Right atrium auricular region (tissue), 2 donors: ENCODE results near the gene ARL9. TPM values are rescaled to one million over a fixed set of nuclear protein-coding genes. Genes with fewer than 3 reads are reported as not detected.

Source experiments
- DNase-seq: peaks from one replicate; pipeline ENCODE4 v3.0.0-alpha.2; 2019; ENCODE audit warnings: low spot score
- H3K27ac ChIP-seq, 2 donors: fragments of 200-600 bp; sonication (generic); 1 replicate in 1 of 2; 2 replicates in 1 of 2; pipeline ENCODE4 v1.5.1; 2016 to 2019
- H3K27me3 ChIP-seq, 2 donors: fragments of 200-600 bp; sonication (generic); one replicate each; pipeline versions ENCODE4 v1.5.1 to v1.6.0; 2017 to 2019
- H3K36me3 ChIP-seq: fragments of 200-600 bp; sonication (generic); one replicate; pipeline ENCODE4 v1.5.1; 2016
- H3K4me1 ChIP-seq, 2 donors: fragments of 200-600 bp; sonication (generic); one replicate each; pipeline versions ENCODE4 v1.5.1 to v1.6.0; 2017 to 2019
- H3K4me3 ChIP-seq, 2 donors: fragments of 200-600 bp; sonication (generic); 1 replicate in 1 of 2; 2 replicates in 1 of 2; pipeline ENCODE4 v1.5.1; 2017 to 2019; ENCODE audit warnings: mild to moderate bottlenecking in 1 of 2, moderate library complexity in 1 of 2
- H3K9me3 ChIP-seq, 2 donors: fragments of 200-600 bp; sonication (generic); one replicate each; pipeline ENCODE4 v1.5.1; 2019
- CTCF ChIP-seq, 2 donors: fragments of 200-600 bp; sonication (generic); IDR thresholded peaks; one replicate each; pipeline ENCODE4 v1.5.1; 2019; ENCODE audit warnings: antibody characterized with exemption in 2 of 2
- total RNA-seq, 2 donors: library from RNA; depleted of rRNA; stranded (reverse); fragments of >200 nt; gene quantifications; one replicate each; pipeline ENCODE4 v1.1.0, GENCODE V29; 2016

ARL9 gene
- total RNA-seq, 2 donors from 2014 or later: not detected

- H3K27ac ChIP-seq: no peak overlapping the region
- no peak for DNase-seq
- peaks cover 0 to 31% of the 10 kb centered on the region in 2 donors for H3K4me1 ChIP-seq
- H3K27me3 ChIP-seq: no peaks in the 10 kb centered on the region
- peaks cover 41% of the 10 kb centered on the region for H3K36me3 ChIP-seq
- TF ChIP-seq CTCF (IDR thresholded peaks at IDR 0.05): no peak
- H3K4me3 ChIP-seq: no peak overlapping the region
- H3K9me3 ChIP-seq: no peaks in the 10 kb centered on the region
Observed at GRCh38 chr4:56469489-56470210, 35.9 kb upstream of the ARL9 start.

GRCh38 chr4:56475917-56476316 lies 29.7 kb upstream of the ARL9 start:
- no peak for DNase-seq
- Histone ChIP-seq H3K4me1 (no peaks in the 10 kb centered on the region), H3K9me3 (no peaks in the 10 kb centered on the region), H3K27ac (no peak overlapping the region), H3K27me3 (no peaks in the 10 kb centered on the region), H3K4me3 (no peak overlapping the region), H3K36me3 (peaks cover 90% of the 10 kb centered on the region)
- no peak for TF ChIP-seq CTCF (IDR thresholded peaks at IDR 0.05)

GRCh38 chr4:56477192-56477702 lies 28.3 kb upstream of the ARL9 start:
- Histone ChIP-seq H3K36me3 (peaks cover 77% of the 10 kb centered on the region), H3K9me3 (no peaks in the 10 kb centered on the region), H3K4me3 (no peak overlapping the region), H3K4me1 (no peaks in the 10 kb centered on the region), H3K27me3 (no peaks in the 10 kb centered on the region), H3K27ac (no peak overlapping the region)
- no peak for TF ChIP-seq CTCF (IDR thresholded peaks at IDR 0.05)
- DNase-seq: no peak

- DNase-seq: no peak
Observed at GRCh38 chr4:56480691-56481090, 24.9 kb upstream of the ARL9 start.

GRCh38 chr4:56496241-56496640 lies 9.3 kb upstream of the ARL9 start:
- Histone ChIP-seq H3K27ac (no peak overlapping the region), H3K4me1 (no peaks in the 10 kb centered on the region), H3K9me3 (no peaks in the 10 kb centered on the region), H3K4me3 (no peak overlapping the region), H3K36me3 (peaks cover 71% of the 10 kb centered on the region), H3K27me3 (no peaks in the 10 kb centered on the region)
- no peak for TF ChIP-seq CTCF (IDR thresholded peaks at IDR 0.05)
- no peak for DNase-seq

More at GRCh38 chr4:56480691-56481090, 24.9 kb upstream of the ARL9 start:
- Histone ChIP-seq H3K4me1 (no peaks in the 10 kb centered on the region), H3K36me3 (peaks cover 77% of the 10 kb centered on the region), H3K9me3 (no peaks in the 10 kb centered on the region), H3K27ac (no peak overlapping the region), H3K4me3 (no peak overlapping the region), H3K27me3 (no peaks in the 10 kb centered on the region)
- TF ChIP-seq CTCF (IDR thresholded peaks at IDR 0.05): no peak
